HTR-8/SVneo (cell line): ENCODE measurements around the gene CMTM8.
"Not testable (repeated sequence)": the region's sequence is repeated elsewhere in the genome, so short reads cannot be mapped to it uniquely, and the experiment has no call there.

ENCODE experiments used
- DNase-seq: peaks from one replicate; pipeline ENCODE4 v3.0.0; 2011; ENCODE audit warnings: low spot score, mixed read lengths; ENCODE audit not compliant: insufficient read length
- FAIRE-seq: peaks from 2 replicates; lab custom pipeline; 2011; peaks lifted over from hg19 to GRCh38; lab: Jason Lieb, UNC

Gene CMTM8

DNA sequence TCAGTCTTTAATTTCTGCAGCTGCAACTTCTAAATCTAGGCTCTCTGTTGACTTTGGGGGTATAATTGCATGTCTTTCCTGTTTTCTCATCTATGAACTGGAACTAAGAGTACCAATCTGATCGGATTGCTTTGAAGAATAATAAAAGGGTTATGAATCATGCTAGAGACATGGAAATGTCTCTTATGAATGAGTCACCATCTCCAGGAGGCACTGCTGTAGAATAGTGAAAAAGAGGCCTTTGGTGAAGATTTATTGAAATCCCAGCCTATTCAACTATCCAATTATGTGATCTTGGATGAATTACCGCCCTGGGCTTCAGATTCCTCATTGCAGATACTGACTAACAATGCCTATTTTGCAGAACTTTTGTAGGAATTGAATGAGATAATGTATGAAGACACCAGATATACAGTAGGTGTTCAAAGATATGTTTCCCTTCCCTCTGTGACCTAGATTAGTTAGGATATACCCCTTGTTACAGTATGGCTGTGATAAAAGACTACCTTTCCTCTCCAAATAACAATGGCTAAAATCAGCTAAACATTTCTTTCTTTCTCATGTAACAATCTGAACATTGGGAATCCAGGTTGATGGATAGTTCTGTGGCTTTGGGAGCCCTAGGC, 11.5 kb upstream of the CMTM8 start:
- DNase-seq, result peak; percentile 67
- FAIRE-seq, result no peak

DNA sequence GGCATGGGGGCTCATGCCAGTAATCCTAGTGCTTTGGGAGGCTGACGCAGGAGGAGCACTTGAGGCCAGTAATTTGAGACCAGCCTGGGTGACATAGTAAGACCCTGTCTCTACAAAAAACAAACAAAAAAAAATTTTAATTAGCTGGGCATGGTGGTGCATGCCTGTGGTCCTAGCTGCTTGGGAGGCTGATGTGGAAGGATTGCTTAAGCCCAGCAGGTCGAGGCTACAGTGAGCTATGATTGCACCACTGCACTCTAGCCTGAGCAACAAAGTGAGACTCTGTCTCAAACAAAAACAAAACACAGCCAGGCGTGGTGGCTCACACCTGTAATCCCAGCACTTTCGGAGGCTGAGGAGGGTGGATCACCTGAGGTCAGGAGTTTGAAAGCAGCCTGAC, 9.7 kb upstream of the CMTM8 start:
- not testable (repeated sequence) for FAIRE-seq, DNase-seq

DNA sequence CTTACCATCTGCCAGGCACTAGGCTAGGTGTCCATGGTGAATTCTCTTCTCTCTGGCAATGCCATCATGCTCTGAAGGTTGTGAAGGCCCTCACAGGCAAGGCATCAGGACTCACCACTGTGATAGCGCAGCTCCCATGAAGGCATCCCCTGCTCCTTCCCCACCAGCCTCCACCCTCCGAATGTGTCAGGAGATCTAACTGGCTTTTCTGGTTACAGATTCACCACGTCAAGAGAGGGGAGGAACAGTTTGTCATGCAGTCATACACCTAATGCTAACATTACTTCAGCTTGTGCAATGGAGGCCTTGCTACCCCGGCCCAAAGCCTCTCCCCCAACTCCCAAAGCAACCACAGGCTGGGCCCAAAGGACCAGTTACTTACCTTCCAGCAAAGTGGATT, 8.9 kb upstream of the CMTM8 start:
- FAIRE-seq, result no peak

DNA sequence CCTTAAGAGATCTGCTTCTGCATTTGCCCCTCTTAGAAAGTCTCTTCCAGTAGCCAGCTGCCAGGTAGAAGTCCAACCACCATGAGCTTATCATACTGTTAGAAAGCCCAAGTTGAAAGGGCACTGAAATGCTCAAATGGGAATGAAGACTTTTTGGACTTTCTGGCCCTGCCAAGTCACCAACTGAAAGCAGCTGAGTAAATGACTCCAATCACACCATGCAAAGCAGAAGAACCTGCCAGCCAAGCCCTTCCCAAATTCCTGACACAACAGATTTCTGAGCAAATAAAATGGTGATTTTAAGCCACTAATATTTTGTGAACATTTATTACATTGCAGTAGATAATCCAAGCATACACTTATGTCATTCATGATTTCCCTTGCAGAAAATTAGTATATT, 2.1 kb upstream of the CMTM8 start:
- FAIRE-seq, result no peak

More for the DNA sequence above, 8.9 kb upstream of the CMTM8 start:
- no peak for DNase-seq

DNA sequence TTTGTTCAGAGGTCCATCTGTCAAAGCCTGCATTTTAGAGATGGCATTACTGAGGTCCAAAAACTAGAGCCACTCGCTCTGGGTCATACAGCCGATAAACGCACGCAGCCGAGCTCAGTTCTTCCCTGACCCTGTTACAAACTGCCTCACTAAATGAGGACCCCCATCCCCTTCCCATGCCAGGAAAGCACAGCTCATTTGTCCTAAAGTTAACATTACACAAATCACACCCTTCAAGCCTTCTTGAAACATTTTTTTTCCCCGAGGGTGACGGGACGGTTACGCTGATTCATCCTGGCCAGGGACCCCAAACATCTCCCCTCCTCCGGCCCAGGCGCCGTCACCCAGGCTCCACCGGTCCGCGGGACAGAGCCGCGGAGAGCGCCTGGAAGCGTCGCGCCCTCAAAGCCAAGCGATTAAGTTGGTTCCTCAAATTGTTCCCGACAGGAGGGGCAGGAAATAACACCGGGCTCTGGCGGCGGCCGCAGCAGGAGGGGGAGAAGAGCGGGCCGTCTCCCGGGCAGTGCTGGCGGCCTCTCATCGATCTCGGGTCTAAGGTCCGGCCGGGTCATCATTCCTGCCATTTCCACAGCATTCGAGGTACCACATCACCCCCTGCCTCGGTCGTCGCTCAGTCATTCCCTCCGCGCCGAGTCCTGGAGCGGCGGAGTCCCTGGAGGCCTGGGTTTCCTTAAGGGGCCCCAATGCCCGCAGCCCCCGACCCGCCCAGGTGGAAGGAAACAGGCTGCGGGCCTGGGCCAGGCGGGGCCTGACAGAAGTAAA, 619 bp upstream of the CMTM8 start:
- DNase-seq (no peak), FAIRE-seq (no peak)

More for the DNA sequence above, 2.1 kb upstream of the CMTM8 start:
- no peak for DNase-seq

DNA sequence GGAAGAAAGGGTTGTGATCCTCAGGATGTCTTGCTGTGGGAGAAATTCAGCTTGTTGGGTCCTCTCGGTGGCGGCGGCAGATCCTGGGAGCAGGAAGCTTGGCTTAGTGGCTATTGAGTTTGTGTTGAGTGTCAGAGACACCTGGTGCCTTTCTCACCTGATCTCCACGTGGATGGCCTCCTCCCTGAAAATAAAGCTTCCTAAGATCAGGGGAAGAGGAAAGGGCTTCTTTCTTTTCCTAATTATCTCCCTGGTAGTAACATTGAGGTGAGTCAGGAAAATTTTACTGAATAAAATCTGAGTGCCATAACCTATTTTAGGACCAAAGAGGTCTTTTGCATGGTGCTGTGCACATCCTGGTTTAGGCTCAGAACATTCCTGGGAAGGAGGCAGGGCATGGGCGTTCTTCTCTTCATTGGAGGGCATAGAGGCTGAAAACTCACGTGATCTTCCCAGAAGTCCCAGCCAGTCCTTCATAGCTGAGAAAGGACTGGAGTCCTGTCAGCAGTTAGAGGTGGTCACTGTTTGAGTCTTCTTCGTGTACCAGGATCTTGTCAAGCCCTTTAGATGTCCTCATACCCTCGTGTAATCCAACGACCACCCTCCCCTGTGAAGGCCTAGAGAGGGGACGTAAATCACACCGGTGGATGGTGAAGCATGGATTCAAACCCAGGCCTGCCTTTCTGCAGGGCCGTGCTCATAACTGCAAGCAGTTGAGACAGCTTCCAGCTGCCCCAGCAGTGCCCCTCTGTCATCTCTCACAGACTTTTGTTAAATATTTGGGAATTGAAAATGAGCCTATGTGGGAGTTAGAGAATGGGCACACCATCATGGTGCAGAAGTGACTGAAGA, 1.1 kb downstream of the CMTM8 start:
- DNase-seq (no peak), FAIRE-seq (no peak)

DNA sequence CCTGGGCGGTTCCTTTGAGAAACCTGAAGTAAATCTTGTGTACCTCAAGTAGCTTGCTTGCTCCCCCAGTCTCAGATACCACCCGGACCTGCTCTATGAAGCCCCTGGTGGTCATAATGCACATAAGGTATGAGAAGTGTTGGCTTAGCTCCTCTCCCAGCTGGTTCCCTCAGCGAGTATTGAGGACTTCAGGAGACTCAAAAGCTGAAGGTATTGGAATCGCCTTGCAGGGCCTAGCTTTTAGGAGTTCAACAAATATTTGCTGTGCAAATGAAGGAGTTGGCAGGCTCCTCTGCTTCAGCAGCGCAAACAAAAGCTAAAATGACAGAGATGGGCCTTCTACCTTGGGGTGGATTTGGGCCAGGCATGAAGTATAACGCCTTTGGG, 1.7 kb downstream of the CMTM8 start:
- DNase-seq (peak; percentile 57), FAIRE-seq (peak; percentile 9)

DNA sequence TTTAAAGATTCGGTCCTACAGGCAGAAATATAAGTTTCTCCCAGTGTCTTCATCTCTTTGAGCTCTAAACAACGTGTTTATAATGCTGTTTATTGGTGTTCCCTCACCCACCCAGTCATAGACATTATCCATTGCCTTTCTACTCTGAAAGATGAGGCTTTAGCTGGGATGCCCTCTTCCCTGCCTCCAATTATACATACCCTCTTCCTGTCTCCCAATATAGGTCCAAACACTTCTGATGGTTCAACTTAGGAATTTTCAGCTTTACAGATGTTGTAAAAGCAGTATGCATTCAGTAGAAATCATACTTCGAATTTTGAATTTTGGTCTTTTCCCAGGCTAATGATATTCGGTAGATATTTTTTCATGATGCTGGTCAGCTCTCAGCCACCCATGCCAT, 2.6 kb downstream of the CMTM8 start:
- FAIRE-seq (no peak), DNase-seq (no peak)

DNA sequence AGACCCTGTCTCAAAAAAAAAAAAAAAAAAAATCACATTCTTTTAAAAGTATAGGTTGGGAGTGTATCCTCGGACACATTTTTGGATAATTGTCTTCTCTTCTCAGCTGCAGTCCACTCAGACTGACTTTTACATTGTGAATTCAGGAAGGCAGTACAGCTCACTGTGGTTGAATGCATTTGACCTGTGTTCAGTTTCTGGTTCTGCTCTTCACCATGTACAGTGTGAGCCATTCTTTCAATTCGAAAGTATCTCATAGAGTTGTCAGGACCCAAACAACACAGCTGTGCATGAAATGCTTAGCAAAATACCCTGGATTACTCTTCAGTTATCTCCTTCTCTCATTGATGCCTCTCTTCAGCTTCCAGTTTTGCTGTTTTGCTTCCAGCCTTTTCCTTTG, 5.0 kb downstream of the CMTM8 start:
- DNase-seq (no peak), FAIRE-seq (no peak)

DNA sequence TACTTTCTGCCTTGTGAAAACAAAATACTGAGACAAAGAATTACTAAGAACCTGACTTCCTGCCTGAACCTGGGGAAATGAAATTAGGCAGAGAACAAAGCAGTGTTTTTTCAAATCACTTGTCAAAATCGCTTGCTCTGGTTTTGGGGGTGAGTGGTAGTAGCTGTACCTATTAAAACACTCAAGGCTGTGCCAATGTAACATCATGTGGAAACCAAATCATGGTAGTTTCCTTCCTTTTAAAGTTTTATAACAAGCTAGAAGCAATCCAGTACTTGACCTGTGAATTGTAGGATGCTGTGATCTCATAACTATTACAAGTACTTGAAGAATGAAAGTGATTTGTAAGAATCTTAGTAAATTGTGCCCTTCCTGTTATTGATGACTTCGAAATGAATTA, 6.7 kb downstream of the CMTM8 start:
- DNase-seq (no peak), FAIRE-seq (no peak)

DNA sequence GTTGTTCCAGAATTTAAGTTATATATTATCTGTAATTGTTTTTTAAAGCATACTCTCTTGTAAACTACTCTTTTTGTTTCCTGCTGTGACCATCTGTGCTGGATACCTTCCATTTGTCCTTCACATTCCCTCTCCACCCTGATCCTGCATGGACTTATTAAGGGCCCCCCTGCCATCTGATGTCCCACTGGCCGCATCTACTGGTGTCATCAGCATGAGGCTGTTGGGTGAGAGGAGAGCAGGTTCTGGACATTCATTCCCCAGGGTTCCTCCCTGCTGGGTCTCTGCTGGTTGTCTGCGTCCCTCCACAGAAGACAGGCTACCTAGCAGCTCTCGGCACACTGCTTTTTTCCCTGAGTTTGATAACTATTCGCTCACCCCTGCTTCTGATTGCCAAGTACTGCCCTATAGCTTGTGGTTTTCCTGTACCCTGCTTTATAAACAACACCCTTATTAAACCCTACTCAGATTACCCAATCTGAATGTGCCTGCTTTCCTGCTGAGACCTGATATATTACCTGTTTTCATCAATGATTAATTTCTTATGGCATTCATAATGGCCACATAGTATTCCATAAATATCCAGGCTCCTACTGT, 7.7 kb downstream of the CMTM8 start:
- no peak for DNase-seq
- FAIRE-seq, result no peak

DNA sequence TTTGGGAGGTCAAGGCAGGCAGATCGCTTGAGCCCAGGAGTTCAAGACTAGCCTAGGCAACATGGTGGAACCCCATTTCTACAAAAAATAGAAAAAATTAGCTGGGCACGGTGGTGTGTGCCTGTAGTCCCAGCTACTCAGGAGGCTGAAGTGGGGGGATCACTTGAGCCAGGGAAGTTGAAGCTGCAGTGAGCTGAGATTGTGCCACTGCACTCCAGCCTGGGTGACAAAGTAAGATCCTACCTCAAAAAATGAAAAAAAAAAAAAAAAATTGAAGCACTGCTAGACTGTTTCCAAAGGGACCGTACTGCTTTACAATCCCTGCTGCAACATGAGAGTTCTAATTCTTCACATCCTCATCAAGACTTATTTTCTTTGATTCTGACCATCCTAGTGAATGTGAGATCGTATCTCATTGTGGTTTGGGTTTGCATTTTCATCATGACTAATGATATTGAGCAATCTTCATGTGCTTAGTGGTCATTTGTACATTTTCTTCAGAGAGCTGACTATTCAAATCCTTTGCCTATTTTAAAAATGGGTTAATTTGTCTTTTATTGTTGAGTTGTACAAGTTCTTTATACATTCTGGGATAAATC, 10.8 kb downstream of the CMTM8 start:
- DNase-seq (peak; percentile 75), FAIRE-seq (no peak)

DNA sequence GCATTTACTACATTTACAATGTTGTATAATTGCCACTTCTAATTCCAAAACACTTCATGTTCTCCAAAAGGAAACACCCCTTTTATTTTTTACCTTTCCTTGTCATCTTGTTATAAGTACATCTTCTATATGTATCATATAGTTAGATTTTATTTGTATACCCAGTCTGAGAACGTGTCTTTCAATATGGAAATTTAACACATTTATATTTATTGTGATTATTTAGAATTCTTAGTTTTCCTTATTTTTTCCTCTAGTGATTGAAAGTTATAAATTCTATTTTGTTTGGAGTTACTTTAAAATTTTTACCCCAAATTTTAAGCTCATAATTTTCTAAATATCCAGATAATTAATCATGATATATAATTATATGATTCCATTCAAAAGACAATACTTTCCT, 15.8 kb downstream of the CMTM8 start:
- FAIRE-seq, result no peak
- no peak for DNase-seq

DNA sequence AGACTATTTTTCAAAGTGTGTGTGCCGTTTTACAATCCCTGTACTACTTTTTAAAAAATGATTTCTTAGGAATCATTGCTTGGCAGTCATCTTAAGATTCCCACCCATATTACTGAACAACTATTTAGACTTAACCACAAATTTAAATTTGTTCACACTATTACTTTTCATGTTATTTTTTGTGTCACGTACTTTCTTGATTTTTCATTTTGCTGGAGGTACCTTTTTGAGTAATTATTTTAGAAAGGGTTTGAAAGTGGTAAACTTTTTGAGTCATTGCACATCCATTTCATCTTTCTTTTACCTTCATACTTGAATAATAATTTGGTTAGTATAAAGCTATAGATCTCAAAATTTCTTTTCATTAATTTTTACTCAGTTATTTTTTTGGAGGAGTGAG, 16.9 kb downstream of the CMTM8 start:
- no peak for FAIRE-seq
- DNase-seq, result no peak

DNA sequence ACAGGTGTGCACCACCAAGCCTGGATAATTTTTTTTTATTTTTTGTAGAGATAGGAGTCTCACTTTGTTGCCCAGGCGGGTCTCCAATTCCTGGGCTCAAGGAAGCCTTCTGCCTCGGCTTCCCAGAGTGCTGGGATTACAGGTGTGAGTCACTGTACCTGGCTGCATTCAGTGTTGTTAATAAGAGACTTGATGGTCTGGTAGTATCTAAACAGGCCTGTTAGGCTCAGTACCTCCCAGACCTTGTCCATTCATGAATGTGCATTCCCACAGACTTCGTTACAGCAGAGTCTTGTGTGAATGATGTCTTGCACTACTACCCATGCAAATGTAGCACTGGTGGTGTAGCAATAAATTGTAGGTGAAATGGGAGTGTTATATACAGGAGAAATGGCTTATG, 17.7 kb downstream of the CMTM8 start:
- no peak for FAIRE-seq
- no peak for DNase-seq

DNA sequence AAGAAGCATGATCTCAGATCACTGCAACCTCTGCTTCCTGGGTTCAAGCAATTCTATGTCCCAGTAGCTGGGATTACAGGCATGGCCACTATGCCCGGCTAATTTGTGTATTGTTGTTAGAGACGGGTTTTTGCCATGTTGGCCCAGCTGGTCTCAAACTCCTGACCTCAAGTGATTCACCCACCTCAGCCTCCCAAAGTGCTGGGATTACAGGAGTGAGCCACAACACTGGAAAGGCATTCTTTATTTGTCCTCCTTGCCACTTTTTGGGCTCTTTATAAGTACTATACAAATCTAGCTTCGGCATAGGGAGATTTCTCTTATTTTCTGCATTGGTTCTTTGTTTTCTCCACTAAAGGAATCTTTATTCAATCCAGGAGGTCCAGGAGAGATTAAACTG, 18.6 kb downstream of the CMTM8 start:
- DNase-seq (no peak), FAIRE-seq (no peak)

DNA sequence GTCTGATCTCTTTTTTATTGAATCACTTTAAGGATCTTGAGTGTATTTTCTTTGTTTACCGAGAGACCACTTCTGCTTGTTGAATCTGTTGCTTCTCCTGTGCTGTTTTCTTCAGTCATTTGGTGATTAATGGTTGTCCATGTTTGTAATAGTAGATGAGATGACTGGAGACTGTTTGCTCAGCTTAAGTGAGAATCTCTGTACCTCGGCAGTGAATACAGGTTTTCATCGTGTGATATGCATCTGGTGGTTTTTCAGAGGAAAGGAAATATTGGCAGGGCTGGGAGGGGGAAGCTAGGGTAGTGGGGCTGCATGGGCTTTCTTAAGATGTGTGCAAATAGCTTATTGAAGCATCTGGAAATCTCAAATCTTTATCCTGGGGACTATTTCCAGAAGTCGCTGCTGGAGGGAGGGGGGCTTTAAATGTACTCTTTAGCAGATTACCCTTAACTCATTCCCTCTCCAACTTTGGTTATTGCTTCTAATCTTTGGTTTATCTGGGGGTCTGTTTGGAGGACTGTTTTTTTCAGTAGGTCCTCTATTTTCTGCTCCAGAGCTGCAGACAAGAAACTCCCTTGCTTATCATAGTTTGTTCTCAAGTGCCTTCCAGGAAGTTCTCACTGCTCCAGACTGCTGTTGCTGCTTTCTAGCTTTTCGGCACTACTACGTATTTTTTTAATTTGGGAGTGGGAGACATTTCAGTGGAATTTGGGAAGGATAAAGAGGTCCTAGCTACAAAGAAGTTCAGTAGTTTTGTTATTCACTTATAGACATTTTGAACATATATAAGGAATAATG, 19.4 kb downstream of the CMTM8 start:
- FAIRE-seq, result no peak

DNA sequence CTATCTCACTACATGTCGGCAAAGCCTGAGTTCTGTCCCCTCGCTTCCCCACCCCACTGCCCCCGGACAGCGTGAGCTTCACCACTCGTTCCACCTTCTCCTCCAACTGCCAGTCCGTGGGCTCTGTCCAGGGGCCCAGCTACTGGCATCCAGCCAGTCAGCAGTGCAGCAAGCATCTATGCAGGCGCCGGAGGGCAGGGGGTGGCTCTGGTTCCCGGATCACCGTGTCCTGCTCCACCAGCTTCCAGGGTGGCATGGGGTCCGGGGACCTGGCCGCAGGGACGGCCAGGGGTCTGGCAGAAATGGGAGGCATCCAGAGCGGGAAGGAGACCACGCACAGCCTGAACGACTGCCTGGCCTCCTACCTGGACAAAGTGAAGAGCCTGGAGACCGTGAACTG, 20.4 kb downstream of the CMTM8 start:
- FAIRE-seq (no peak), DNase-seq (no peak)

More for the DNA sequence above, 19.4 kb downstream of the CMTM8 start:
- DNase-seq, result no peak

DNA sequence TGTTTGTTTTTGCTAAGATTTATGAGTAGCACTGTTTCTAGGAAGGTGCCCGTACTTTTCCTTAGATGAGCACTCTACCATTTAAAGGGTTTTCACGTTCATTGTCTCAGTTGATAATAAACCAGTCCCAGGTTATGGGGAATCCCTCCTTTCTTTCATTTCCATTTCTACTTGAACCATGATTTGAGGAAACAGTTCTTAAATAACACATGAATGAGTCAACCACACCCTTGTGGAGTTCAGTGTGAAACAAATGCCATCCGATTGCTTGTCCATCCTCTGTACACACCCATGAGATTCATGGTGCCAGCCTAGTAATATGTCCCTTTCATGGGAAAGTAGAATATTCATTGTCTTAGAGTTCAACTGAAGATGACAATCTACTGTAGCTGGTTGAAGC, 23.1 kb downstream of the CMTM8 start:
- DNase-seq, result no peak
- no peak for FAIRE-seq
